WERI-Rb-1 (cell line): Measurements from ENCODE around the gene PCDHB7.
"Not testable (repeated sequence)": the region's sequence is repeated elsewhere in the genome, so short reads cannot be mapped to it uniquely, and the experiment has no call there.

Experiments used
- DNase-seq: peaks from one replicate; pipeline ENCODE4 v3.0.0-alpha.2; 2020
- H3K27ac ChIP-seq: fragments of 250-450 bp; sonication (Bioruptor Pico); 2 replicates; pipeline ENCODE4 v1.5.1; 2020; ENCODE audit warnings: mild to moderate bottlenecking, moderate library complexity
- H3K27me3 ChIP-seq: fragments of 250-450 bp; sonication (Bioruptor Pico); 2 replicates; pipeline ENCODE4 v1.5.1; 2021; ENCODE audit warnings: mild to moderate bottlenecking, low read depth, moderate library complexity; ENCODE audit not compliant: insufficient read depth, severe bottlenecking
- H3K36me3 ChIP-seq: fragments of 250-450 bp; sonication (Bioruptor Pico); 2 replicates; pipeline ENCODE4 v1.5.1; 2020; ENCODE audit warnings: mild to moderate bottlenecking, moderate library complexity
- H3K4me3 ChIP-seq: 2 replicates; pipeline ENCODE4 v1.5.1; 2011; ENCODE audit warnings: low read depth, mild to moderate bottlenecking, control low read depth, low read length
- H3K9me3 ChIP-seq: fragments of 250-450 bp; sonication (Bioruptor Pico); 2 replicates; pipeline ENCODE4 v1.5.1; 2021; ENCODE audit warnings: mild to moderate bottlenecking, moderate library complexity; ENCODE audit not compliant: severe bottlenecking
- CTCF ChIP-seq: IDR thresholded peaks from 2 replicates; pipeline ENCODE4 v1.5.1; 2011; ENCODE audit warnings: low read depth, mild to moderate bottlenecking, control low read depth, inconsistent platforms, low read length

PCDHB7 gene

GRCh38 chr5:141149812-141150211, 22.6 kb upstream of the PCDHB7 start, which contains the start of gene PCDHB6:
PCDHB6 (plus strand) TSS chr5:141150057; CDS start chr5:141150258, 201 bp downstream.
- DNase-seq = no peak
- Histone ChIP-seq H3K27me3 (no peaks in the 10 kb centered on the region), H3K9me3 (no peaks in the 10 kb centered on the region), H3K27ac (no peak within 1 kb of the TSS), H3K36me3 (no peaks in the 10 kb centered on the region), H3K4me3 (no peak within 1 kb of the TSS)
- TF ChIP-seq CTCF = no peak

GRCh38 chr5:141150224-141150992, 22.0 kb upstream of the PCDHB7 start:
- TF ChIP-seq CTCF = no peak
- Histone ChIP-seq H3K27me3 (no peaks in the 10 kb centered on the region), H3K4me3 (no peak overlapping the region), H3K27ac (no peak overlapping the region), H3K36me3 (no peaks in the 10 kb centered on the region), H3K9me3 (no peaks in the 10 kb centered on the region)
- DNase-seq = no peak

GRCh38 chr5:141150993-141151325, 21.5 kb upstream of the PCDHB7 start:
- Histone ChIP-seq H3K27me3 (no peaks in the 10 kb centered on the region), H3K9me3 (no peaks in the 10 kb centered on the region), H3K4me3 (no peak overlapping the region), H3K27ac (no peak overlapping the region), H3K36me3 (no peaks in the 10 kb centered on the region)
- no peak for TF ChIP-seq CTCF
- no peak for DNase-seq

GRCh38 chr5:141151632-141152031, 20.8 kb upstream of the PCDHB7 start:
- H3K27me3 ChIP-seq, H3K36me3 ChIP-seq, DNase-seq, H3K27ac ChIP-seq, H3K9me3 ChIP-seq, H3K4me3 ChIP-seq: not testable (repeated sequence)

- not testable (repeated sequence) for H3K4me3 ChIP-seq, H3K27me3 ChIP-seq, DNase-seq, H3K27ac ChIP-seq, H3K36me3 ChIP-seq, H3K9me3 ChIP-seq
These were observed 20.3 kb upstream of the PCDHB7 start for GRCh38 chr5:141152096-141152495.

- Histone ChIP-seq H3K27ac (no peak overlapping the region), H3K4me3 (no peak overlapping the region), H3K27me3 (no peaks in the 10 kb centered on the region), H3K36me3 (no peaks in the 10 kb centered on the region), H3K9me3 (no peaks in the 10 kb centered on the region)
- no peak for DNase-seq
- peak; percentile 59 for TF ChIP-seq CTCF
These were observed 16.7 kb upstream of the PCDHB7 start for GRCh38 chr5:141155540-141156374.

- not testable (repeated sequence) for H3K27ac ChIP-seq, DNase-seq, H3K36me3 ChIP-seq, H3K9me3 ChIP-seq, H3K4me3 ChIP-seq, H3K27me3 ChIP-seq
These were observed 15.1 kb upstream of the PCDHB7 start for GRCh38 chr5:141157356-141157755.

- DNase-seq, H3K9me3 ChIP-seq, H3K4me3 ChIP-seq, H3K27me3 ChIP-seq, H3K36me3 ChIP-seq, H3K27ac ChIP-seq: not testable (repeated sequence)
These were observed 14.5 kb upstream of the PCDHB7 start for GRCh38 chr5:141157901-141158300.

- not testable (repeated sequence) for DNase-seq, H3K4me3 ChIP-seq, H3K9me3 ChIP-seq, H3K27me3 ChIP-seq, H3K36me3 ChIP-seq, H3K27ac ChIP-seq
These were observed 2.1 kb downstream of the PCDHB7 start for GRCh38 chr5:141174291-141175104.
